Osteoblast (primary cell): ENCODE data around the gene OSGEP. TPM values are rescaled to one million over a fixed set of nuclear protein-coding genes. Genes with fewer than 3 reads are reported as not detected.

Source experiments
- DNase-seq: peaks from one replicate; pipeline ENCODE4 v3.0.0; 2011; ENCODE audit warnings: low spot score, mixed read lengths; ENCODE audit not compliant: insufficient read length; ENCODE audit errors: missing footprints
- H2AFZ ChIP-seq: 2 replicates; pipeline ENCODE4 v1.6.0; 2011; ENCODE audit warnings: mild to moderate bottlenecking, low read length
- H3K27ac ChIP-seq: 2 replicates; pipeline ENCODE4 v1.5.1; 2011; ENCODE audit warnings: mild to moderate bottlenecking, low read depth, low read length, moderate library complexity
- H3K27me3 ChIP-seq: 2 replicates; pipeline ENCODE4 v1.6.0; 2012; ENCODE audit warnings: mild to moderate bottlenecking, control low read depth, inconsistent platforms, low read length, moderate library complexity; ENCODE audit not compliant: insufficient read depth
- H3K36me3 ChIP-seq: 2 replicates; pipeline ENCODE4 v1.5.1; 2011; ENCODE audit warnings: mild to moderate bottlenecking, low read length, control low read depth, moderate library complexity; ENCODE audit not compliant: insufficient read depth
- H3K4me1 ChIP-seq: 2 replicates; pipeline ENCODE4 v1.5.1; 2011; ENCODE audit warnings: mild to moderate bottlenecking, low read length, control low read depth, moderate library complexity; ENCODE audit not compliant: insufficient read depth
- H3K4me2 ChIP-seq: 2 replicates; pipeline ENCODE4 v1.6.0; 2011; ENCODE audit warnings: mild to moderate bottlenecking, low read length; ENCODE audit not compliant: insufficient read depth
- H3K4me3 ChIP-seq: fragments of 200-600 bp; sonication (generic); 3 replicates; pipeline ENCODE4 v1.5.1; 2012; ENCODE audit warnings: mild to moderate bottlenecking, low read length, inconsistent platforms; ENCODE audit not compliant: insufficient read depth
- H3K79me2 ChIP-seq: 2 replicates; pipeline ENCODE4 v1.6.0; 2012; ENCODE audit warnings: mild to moderate bottlenecking, low read length, control low read depth, inconsistent platforms; ENCODE audit not compliant: insufficient read depth
- H3K9me3 ChIP-seq: 2 replicates; pipeline ENCODE4 v1.5.1; 2011; ENCODE audit warnings: low read depth, low read length, control low read depth
- H4K20me1 ChIP-seq: 2 replicates; pipeline ENCODE4 v1.6.0; 2012; ENCODE audit warnings: mild to moderate bottlenecking, low read length, control low read depth; ENCODE audit not compliant: insufficient read depth
- total RNA-seq: library from RNA; depleted of rRNA; stranded (reverse); fragments of >200 nt; gene quantifications from 2 replicates; pipeline ENCODE4 v1.2.3, GENCODE V29; 2012
- TF ChIP-seq, protein P1 (sequence below): IDR thresholded peaks from 2 replicates; pipeline ENCODE4 v1.5.1; 2011; ENCODE audit warnings: mild to moderate bottlenecking, low read depth, low read length, moderate library complexity; ENCODE audit errors: extremely low read depth

The OSGEP gene
- total RNA-seq, 1 donor: 47.8 TPM

DNA sequence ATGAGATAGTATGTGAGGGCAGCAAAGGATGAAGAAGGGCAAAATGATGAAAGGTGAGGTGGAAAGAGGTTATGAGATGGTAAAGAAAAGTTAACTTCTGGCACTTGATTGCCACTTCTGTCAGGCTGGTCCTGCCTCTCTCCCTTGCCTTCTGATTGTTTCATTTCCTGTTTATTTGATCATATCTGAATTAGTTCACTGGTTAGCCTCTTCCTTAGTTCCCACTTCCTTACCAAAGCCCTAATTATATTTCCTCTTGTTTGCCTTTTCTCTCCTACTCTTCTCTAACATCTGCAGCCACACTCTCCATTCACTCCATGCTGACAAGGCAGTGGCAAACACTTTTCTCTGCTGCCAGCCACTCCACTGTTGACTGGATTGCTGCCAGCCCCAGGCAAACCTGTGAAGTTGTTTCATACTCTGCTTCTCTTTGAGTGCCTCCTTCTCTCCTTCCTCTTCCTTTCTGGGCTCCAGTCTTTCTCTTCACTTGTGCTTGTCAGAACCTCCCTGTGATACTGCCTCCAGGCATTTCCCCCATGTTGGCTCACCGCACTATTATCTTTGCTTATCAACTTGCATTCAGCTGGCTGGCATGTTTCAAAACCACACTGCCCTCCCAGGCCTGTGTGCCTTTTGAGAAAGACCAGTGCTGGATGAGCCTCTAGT, 22.7 kb upstream of the OSGEP start:
- no peaks in the 10 kb centered on the region for H3K27me3 ChIP-seq
- peak overlapping the region; percentile 15 for H3K4me2 ChIP-seq
- no peaks in the 10 kb centered on the region for H4K20me1 ChIP-seq
- no peak overlapping the region for H2AFZ ChIP-seq
- peak overlapping the region; percentile 13 for H3K27ac ChIP-seq
- TF ChIP-seq, protein P1, sequence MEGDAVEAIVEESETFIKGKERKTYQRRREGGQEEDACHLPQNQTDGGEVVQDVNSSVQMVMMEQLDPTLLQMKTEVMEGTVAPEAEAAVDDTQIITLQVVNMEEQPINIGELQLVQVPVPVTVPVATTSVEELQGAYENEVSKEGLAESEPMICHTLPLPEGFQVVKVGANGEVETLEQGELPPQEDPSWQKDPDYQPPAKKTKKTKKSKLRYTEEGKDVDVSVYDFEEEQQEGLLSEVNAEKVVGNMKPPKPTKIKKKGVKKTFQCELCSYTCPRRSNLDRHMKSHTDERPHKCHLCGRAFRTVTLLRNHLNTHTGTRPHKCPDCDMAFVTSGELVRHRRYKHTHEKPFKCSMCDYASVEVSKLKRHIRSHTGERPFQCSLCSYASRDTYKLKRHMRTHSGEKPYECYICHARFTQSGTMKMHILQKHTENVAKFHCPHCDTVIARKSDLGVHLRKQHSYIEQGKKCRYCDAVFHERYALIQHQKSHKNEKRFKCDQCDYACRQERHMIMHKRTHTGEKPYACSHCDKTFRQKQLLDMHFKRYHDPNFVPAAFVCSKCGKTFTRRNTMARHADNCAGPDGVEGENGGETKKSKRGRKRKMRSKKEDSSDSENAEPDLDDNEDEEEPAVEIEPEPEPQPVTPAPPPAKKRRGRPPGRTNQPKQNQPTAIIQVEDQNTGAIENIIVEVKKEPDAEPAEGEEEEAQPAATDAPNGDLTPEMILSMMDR: no peak
- peaks cover 22% of the 10 kb centered on the region for H3K79me2 ChIP-seq
- peaks cover 62% of the 10 kb centered on the region for H3K36me3 ChIP-seq
- peaks cover 16% of the 10 kb centered on the region for H3K4me1 ChIP-seq
- DNase-seq: peak; percentile 58
- H3K4me3 ChIP-seq: no peak overlapping the region
- H3K9me3 ChIP-seq: no peaks in the 10 kb centered on the region

DNA sequence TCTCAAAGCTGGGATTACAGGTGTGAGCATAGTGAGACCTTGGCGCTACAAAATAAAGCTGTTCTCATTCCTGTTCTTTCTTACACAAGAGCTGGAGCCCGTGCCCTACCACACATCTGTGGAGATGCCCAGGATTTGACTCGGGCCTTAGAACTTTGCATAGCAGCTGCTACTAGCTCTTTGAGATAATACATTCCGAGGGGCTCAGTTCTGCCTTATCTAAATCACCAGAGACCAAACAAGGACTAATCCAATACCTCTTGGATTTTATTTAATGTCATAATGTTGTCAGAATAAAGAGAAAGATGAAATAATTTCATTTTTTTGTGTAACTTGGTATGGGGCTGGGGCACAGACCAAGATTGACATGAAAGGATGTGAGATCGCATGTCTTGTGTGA, 22.2 kb upstream of the OSGEP start:
- Histone ChIP-seq H3K79me2 (peaks cover 28% of the 10 kb centered on the region), H3K4me1 (peaks cover 16% of the 10 kb centered on the region), H3K36me3 (peaks cover 63% of the 10 kb centered on the region), H3K4me3 (no peak overlapping the region), H2AFZ (no peak overlapping the region), H3K4me2 (no peak overlapping the region), H3K27me3 (no peaks in the 10 kb centered on the region), H4K20me1 (no peaks in the 10 kb centered on the region), H3K27ac (peak overlapping the region; percentile 13), H3K9me3 (no peaks in the 10 kb centered on the region)
- no peak for DNase-seq
- TF ChIP-seq, protein P1: no peak

DNA sequence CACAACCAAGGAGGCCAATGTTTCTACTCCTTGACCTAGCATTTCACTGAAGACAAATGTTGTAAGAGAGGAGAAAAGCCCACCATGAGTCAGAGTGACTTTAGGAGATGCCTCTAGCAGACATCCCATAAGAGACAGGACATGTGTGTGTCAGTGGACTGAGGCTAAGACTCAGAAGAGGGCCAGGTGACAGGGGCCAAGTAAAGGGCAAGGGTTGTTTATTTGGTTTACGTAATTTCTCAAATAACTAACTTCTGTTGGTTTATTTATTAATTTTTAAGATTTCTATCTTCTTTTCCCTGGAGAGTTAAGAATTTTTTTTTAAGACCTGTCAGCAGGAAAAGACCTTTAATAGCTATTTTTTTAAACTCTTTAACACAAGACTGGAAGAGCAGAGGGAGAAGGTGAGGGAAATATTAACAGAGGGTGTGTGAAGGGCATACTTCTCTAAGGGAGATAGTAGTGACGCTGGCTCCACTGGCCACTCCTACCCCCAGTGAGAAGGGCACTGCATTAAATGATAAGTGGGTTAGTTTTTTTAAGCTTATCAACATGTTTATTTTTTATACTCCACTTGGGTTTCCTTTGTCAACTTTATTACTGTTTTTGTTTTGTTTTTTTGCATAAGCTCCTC, 18.0 kb upstream of the OSGEP start:
- TF ChIP-seq, protein P1: no peak
- Histone ChIP-seq H3K4me3 (no peak overlapping the region), H3K79me2 (peaks cover 51% of the 10 kb centered on the region), H2AFZ (no peak overlapping the region), H4K20me1 (peaks cover 3% of the 10 kb centered on the region), H3K4me2 (no peak overlapping the region), H3K4me1 (peaks cover 21% of the 10 kb centered on the region), H3K27me3 (no peaks in the 10 kb centered on the region), H3K36me3 (peaks cover 49% of the 10 kb centered on the region), H3K27ac (no peak overlapping the region), H3K9me3 (no peaks in the 10 kb centered on the region)
- DNase-seq: no peak

DNA sequence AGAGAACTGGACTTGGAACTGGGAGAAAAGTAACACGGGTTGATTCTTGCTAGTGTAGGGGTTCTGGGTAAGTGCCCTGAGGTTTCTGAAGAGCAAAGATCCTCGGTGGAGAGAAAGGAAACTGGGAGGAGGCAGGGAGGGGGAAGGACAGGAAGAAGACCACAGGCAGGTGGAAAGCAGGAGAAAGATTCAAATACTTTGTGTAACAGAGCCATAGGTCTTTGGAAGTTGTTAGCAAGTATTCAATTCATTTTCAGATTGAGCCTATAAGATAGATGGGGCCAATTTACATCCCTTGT, 15.9 kb upstream of the OSGEP start:
- Histone ChIP-seq H3K4me1 (peaks cover 10% of the 10 kb centered on the region), H3K4me3 (peak overlapping the region; percentile 87)

More for the DNA sequence above, 15.9 kb upstream of the OSGEP start:
- H3K4me2 ChIP-seq: peak overlapping the region; percentile 87
- H3K36me3 ChIP-seq: peaks cover 32% of the 10 kb centered on the region
- H3K27ac ChIP-seq: peak overlapping the region; percentile 87
- TF ChIP-seq, protein P1: no peak
- peaks cover 51% of the 10 kb centered on the region for H3K79me2 ChIP-seq
- H4K20me1 ChIP-seq: peaks cover 3% of the 10 kb centered on the region
- no peak for DNase-seq
- peaks cover 11% of the 10 kb centered on the region for H3K27me3 ChIP-seq
- no peaks in the 10 kb centered on the region for H3K9me3 ChIP-seq
- peak overlapping the region; percentile 78 for H2AFZ ChIP-seq
